Stomach (tissue), 4 donors: ENCODE data around the gene NECTIN4.

ENCODE experiments used
- EP300 ChIP-seq: sonication (generic); formaldehyde crosslinking; IDR thresholded peaks from one replicate; pipeline ENCODE4 v1.6.1; 2017; ENCODE audit warnings: antibody characterized with exemption
- POLR2A ChIP-seq, 4 donors: fragments of 450-650 bp; IDR thresholded peaks; one replicate each; pipeline ENCODE4 v1.6.1; 2016; ENCODE audit warnings: antibody characterized with exemption in 4 of 4, control low read depth in 2 of 4, mild to moderate bottlenecking in 1 of 4, moderate library complexity in 1 of 4
- POLR2AphosphoS5 ChIP-seq, 3 donors: sonication (generic); formaldehyde crosslinking; IDR thresholded peaks; one replicate each; pipeline ENCODE4 v1.6.1; 2016; ENCODE audit warnings: antibody characterized with exemption in 3 of 3
- TF ChIP-seq, protein P1 (sequence below), 7 experiments: fragments of 450-650 bp in 4 of 7; fragments of 200-600 bp in 3 of 7; sonication (generic) in 3 of 7; IDR thresholded peaks; one replicate each; pipeline ENCODE4 v1.5.1; 2016 to 2019; ENCODE audit warnings: antibody characterized with exemption in 7 of 7, control low read depth in 2 of 7, mild to moderate bottlenecking in 1 of 7

DNA sequence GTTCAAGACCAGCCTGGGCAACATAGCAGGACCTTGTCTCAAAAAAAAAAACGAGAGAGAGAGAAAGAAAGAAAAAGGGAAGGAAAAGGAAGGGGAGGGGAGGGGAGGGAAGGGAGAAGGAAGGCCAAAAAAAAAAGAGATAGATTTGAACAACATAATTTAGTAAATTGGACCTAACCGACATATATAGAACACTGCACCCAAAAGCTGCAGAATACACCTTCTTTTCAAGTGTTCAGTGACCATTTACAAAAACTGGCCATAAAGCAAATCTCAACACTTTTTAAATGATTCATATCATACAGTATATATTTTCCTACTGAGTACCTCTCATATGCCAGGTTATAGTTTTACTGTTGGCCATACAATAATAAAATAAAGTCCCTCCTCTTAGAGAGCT is 57.5 kb downstream of the NECTIN4 start:
- TF ChIP-seq, protein P1, sequence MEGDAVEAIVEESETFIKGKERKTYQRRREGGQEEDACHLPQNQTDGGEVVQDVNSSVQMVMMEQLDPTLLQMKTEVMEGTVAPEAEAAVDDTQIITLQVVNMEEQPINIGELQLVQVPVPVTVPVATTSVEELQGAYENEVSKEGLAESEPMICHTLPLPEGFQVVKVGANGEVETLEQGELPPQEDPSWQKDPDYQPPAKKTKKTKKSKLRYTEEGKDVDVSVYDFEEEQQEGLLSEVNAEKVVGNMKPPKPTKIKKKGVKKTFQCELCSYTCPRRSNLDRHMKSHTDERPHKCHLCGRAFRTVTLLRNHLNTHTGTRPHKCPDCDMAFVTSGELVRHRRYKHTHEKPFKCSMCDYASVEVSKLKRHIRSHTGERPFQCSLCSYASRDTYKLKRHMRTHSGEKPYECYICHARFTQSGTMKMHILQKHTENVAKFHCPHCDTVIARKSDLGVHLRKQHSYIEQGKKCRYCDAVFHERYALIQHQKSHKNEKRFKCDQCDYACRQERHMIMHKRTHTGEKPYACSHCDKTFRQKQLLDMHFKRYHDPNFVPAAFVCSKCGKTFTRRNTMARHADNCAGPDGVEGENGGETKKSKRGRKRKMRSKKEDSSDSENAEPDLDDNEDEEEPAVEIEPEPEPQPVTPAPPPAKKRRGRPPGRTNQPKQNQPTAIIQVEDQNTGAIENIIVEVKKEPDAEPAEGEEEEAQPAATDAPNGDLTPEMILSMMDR (IDR thresholded peaks at IDR 0.05) = no peak
- no peak for TF ChIP-seq POLR2AphosphoS5 (IDR thresholded peaks at IDR 0.05)
- TF ChIP-seq EP300 = no peak
- TF ChIP-seq POLR2A (IDR thresholded peaks at IDR 0.05) = no peak
